Breast epithelium (tissue), 4 donors: ENCODE results near the gene IQSEC3. TPM values are rescaled to one million over a fixed set of nuclear protein-coding genes. Genes with fewer than 3 reads are reported as not detected.
"Not testable (repeated sequence)": the region's sequence is repeated elsewhere in the genome, so short reads cannot be mapped to it uniquely, and the experiment has no call there.

Experiments
- DNase-seq, 2 donors: peaks; one replicate each; pipeline ENCODE4 v3.0.0-alpha.2; 2019; ENCODE audit warnings: low spot score in 2 of 2
- H3K27ac ChIP-seq, 2 donors: fragments of 200-600 bp; sonication (generic) in 1 of 2; one replicate each; pipeline ENCODE4 v1.5.1; 2016 to 2019; ENCODE audit warnings: mild to moderate bottlenecking in 1 of 2
- H3K27me3 ChIP-seq, 2 donors: fragments of 200-600 bp; sonication (generic) in 1 of 2; one replicate each; pipeline versions ENCODE4 v1.5.1 to v1.6.0; 2017 to 2019; ENCODE audit warnings: control low read depth in 1 of 2, mild to moderate bottlenecking in 1 of 2
- H3K36me3 ChIP-seq: fragments of 200-600 bp; one replicate; pipeline ENCODE4 v1.5.1; 2019
- H3K4me1 ChIP-seq, 2 donors: fragments of 200-600 bp; sonication (generic); one replicate each; pipeline ENCODE4 v1.5.1; 2016 to 2019; ENCODE audit warnings: control low read depth in 1 of 2
- H3K4me3 ChIP-seq, 3 donors: fragments of 200-600 bp; sonication (generic); 1 replicate in 2 of 3; 2 replicates in 1 of 3; pipeline ENCODE4 v1.5.1; 2016 to 2019; ENCODE audit warnings: mild to moderate bottlenecking in 3 of 3, moderate library complexity in 2 of 3
- H3K9me3 ChIP-seq, 2 donors: fragments of 200-600 bp; sonication (generic) in 1 of 2; one replicate each; pipeline ENCODE4 v1.5.1; 2016 to 2019; ENCODE audit warnings: control low read depth in 1 of 2
- CTCF ChIP-seq, 3 donors: fragments of 450-650 bp; IDR thresholded peaks; one replicate each; pipeline ENCODE4 v1.5.1; 2016 to 2017; ENCODE audit warnings: antibody characterized with exemption in 3 of 3, mild to moderate bottlenecking in 3 of 3, moderate library complexity in 3 of 3
- POLR2A ChIP-seq: fragments of 450-650 bp; IDR thresholded peaks from one replicate; pipeline ENCODE4 v1.6.1; 2016; ENCODE audit warnings: antibody characterized with exemption, mild to moderate bottlenecking, moderate library complexity
- POLR2AphosphoS5 ChIP-seq, 3 donors: sonication (generic); formaldehyde crosslinking; IDR thresholded peaks; one replicate each; pipeline ENCODE4 v1.6.1; 2017; ENCODE audit warnings: antibody characterized with exemption in 3 of 3
- intact Hi-C: fragments of 100-400 bp; cut with DNase I; formaldehyde crosslinking; loops from one replicate; pipeline ENCODE4 v1.15.1; 2023; ENCODE audit warnings: low total_unique reads
- total RNA-seq, 3 donors: library from RNA; depleted of rRNA; stranded (reverse); fragments of >200 nt; gene quantifications; one replicate each; pipeline ENCODE4 v1.1.0, GENCODE V29; 2016

The IQSEC3 gene
- total RNA-seq, 3 donors from 2014 or later: 0.64 to 0.98 (median 0.73) TPM

- intact Hi-C loops: loop anchor here (1.0 kb wide), 1 partner anchor 32 kb away; the partner anchor contains the start of gene SLC6A12
- no peaks in the 10 kb centered on the region for H3K9me3 ChIP-seq
- no peak for DNase-seq
- H3K36me3 ChIP-seq: no peaks in the 10 kb centered on the region
- H3K27ac ChIP-seq: no peak overlapping the region
- H3K4me3 ChIP-seq: no peak overlapping the region
- TF ChIP-seq POLR2A: no peak
- TF ChIP-seq CTCF (IDR thresholded peaks at IDR 0.05): no peak
- TF ChIP-seq POLR2AphosphoS5 (IDR thresholded peaks at IDR 0.05): no peak
- peaks cover 0 to 5% of the 10 kb centered on the region in 2 donors for H3K27me3 ChIP-seq
- no peaks in the 10 kb centered on the region for H3K4me1 ChIP-seq
Observed at GRCh38 chr12:182381-182892, 115.9 kb downstream of the IQSEC3 start.

GRCh38 chr12:184811-185575, 118.4 kb downstream of the IQSEC3 start:
- no peaks in the 10 kb centered on the region for H3K9me3 ChIP-seq
- intact Hi-C loops: no loop called here
- no peak for DNase-seq
- no peaks in the 10 kb centered on the region for H3K36me3 ChIP-seq
- H3K4me3 ChIP-seq: no peak overlapping the region
- no peaks in the 10 kb centered on the region for H3K4me1 ChIP-seq
- H3K27me3 ChIP-seq: peaks cover 0 to 1% of the 10 kb centered on the region in 2 donors
- TF ChIP-seq POLR2A: no peak
- no peak for TF ChIP-seq POLR2AphosphoS5 (IDR thresholded peaks at IDR 0.05)
- no peak for TF ChIP-seq CTCF (IDR thresholded peaks at IDR 0.05)
- no peak overlapping the region for H3K27ac ChIP-seq

GRCh38 chr12:185576-185955, 119.0 kb downstream of the IQSEC3 start:
- intact Hi-C loops: no loop called here
- Histone ChIP-seq H3K4me1 (no peaks in the 10 kb centered on the region), H3K27me3 (no peaks in the 10 kb centered on the region), H3K27ac (no peak overlapping the region), H3K36me3 (no peaks in the 10 kb centered on the region), H3K4me3 (no peak overlapping the region), H3K9me3 (no peaks in the 10 kb centered on the region)
- TF ChIP-seq POLR2A (no peak), CTCF (IDR thresholded peaks at IDR 0.05) (no peak), POLR2AphosphoS5 (IDR thresholded peaks at IDR 0.05) (no peak)
- DNase-seq: no peak

GRCh38 chr12:186006-186625, 119.5 kb downstream of the IQSEC3 start:
- Histone ChIP-seq H3K27ac (no peak overlapping the region), H3K36me3 (no peaks in the 10 kb centered on the region), H3K4me1 (no peaks in the 10 kb centered on the region), H3K27me3 (no peaks in the 10 kb centered on the region), H3K9me3 (no peaks in the 10 kb centered on the region), H3K4me3 (no peak overlapping the region)
- TF ChIP-seq POLR2A (no peak), CTCF (IDR thresholded peaks at IDR 0.05) (no peak), POLR2AphosphoS5 (IDR thresholded peaks at IDR 0.05) (no peak)
- intact Hi-C loops: no loop called here
- DNase-seq: no peak

GRCh38 chr12:187986-188909, 121.7 kb downstream of the IQSEC3 start:
- peak overlapping the region; percentile 30 to 72 (median 50) for H3K4me3 ChIP-seq
- H3K4me1 ChIP-seq, H3K9me3 ChIP-seq, intact Hi-C loops, H3K27ac ChIP-seq, H3K36me3 ChIP-seq, DNase-seq, H3K27me3 ChIP-seq: not testable (repeated sequence)
